Testis (tissue), 2 donors: Measurements from ENCODE around the gene ADAMTS6.

Experiments
- CTCF ChIP-seq, 3 experiments: fragments of 450-650 bp in 2 of 3; fragments of 200-600 bp in 1 of 3; sonication (generic) in 1 of 3; IDR thresholded peaks; one replicate each; pipeline ENCODE4 v1.5.1; 2016 to 2019; ENCODE audit warnings: antibody characterized with exemption in 3 of 3, mild to moderate bottlenecking in 2 of 3, moderate library complexity in 1 of 3
- POLR2A ChIP-seq: fragments of 450-650 bp; IDR thresholded peaks from one replicate; pipeline ENCODE4 v1.6.1; 2017; ENCODE audit warnings: antibody characterized with exemption, mild to moderate bottlenecking, moderate library complexity

- TF ChIP-seq CTCF (IDR thresholded peaks at IDR 0.05) (no peak), POLR2A (no peak)
These were observed 115.1 kb downstream of the ADAMTS6 start for GRCh38 chr5:65366655-65367054.
